Upper lobe of right lung (tissue), 1 donor: ENCODE data around the gene TTLL7. TPM values are rescaled to one million over a fixed set of nuclear protein-coding genes. Genes with fewer than 3 reads are reported as not detected.

Experiments
- ATAC-seq: fragments of 200-7000 bp; cut with Tn5 transposase; one replicate; pipeline ENCODE4 v1.9.1; 2020; ENCODE audit warnings: mild to moderate bottlenecking, moderate library complexity
- DNase-seq: peaks from one replicate; pipeline ENCODE4 v3.0.0-alpha.2; 2020
- H3K27ac ChIP-seq: fragments of 200-600 bp; one replicate; pipeline ENCODE4 v1.8.0; 2022
- H3K27me3 ChIP-seq: fragments of 200-600 bp; one replicate; pipeline ENCODE4 v1.8.0; 2022; ENCODE audit warnings: mild to moderate bottlenecking
- H3K36me3 ChIP-seq: fragments of 200-600 bp; one replicate; pipeline ENCODE4 v1.8.0; 2022
- H3K4me1 ChIP-seq: fragments of 200-600 bp; one replicate; pipeline ENCODE4 v1.8.0; 2022
- H3K4me3 ChIP-seq: fragments of 200-600 bp; one replicate; pipeline ENCODE4 v1.8.0; 2022; ENCODE audit warnings: mild to moderate bottlenecking
- H3K9me3 ChIP-seq: fragments of 200-600 bp; one replicate; pipeline ENCODE4 v1.8.0; 2022
- intact Hi-C: fragments of 100-400 bp; cut with DNase I; formaldehyde crosslinking; loops from one replicate; pipeline ENCODE4 v1.11.0; 2022
- total RNA-seq: library from RNA; stranded (reverse); fragmentation: NEBNext Ultra II Directional; extraction: Animal tissue kit (Norgen Biotek cat#: 25700); gene quantifications from one replicate; pipeline ENCODE4 v1.2.1, GENCODE V29; 2021
- TF ChIP-seq, protein P1 (sequence below): fragments of 200-600 bp; IDR thresholded peaks from one replicate; pipeline ENCODE4 v1.8.0; 2022; ENCODE audit warnings: antibody characterized with exemption
- donor health status: DM: no; HTN: yes; CAD: no; lungs with severe emphysema.

TTLL7 gene
- total RNA-seq, 1 donor from 2014 or later, result 16.2 TPM

DNA sequence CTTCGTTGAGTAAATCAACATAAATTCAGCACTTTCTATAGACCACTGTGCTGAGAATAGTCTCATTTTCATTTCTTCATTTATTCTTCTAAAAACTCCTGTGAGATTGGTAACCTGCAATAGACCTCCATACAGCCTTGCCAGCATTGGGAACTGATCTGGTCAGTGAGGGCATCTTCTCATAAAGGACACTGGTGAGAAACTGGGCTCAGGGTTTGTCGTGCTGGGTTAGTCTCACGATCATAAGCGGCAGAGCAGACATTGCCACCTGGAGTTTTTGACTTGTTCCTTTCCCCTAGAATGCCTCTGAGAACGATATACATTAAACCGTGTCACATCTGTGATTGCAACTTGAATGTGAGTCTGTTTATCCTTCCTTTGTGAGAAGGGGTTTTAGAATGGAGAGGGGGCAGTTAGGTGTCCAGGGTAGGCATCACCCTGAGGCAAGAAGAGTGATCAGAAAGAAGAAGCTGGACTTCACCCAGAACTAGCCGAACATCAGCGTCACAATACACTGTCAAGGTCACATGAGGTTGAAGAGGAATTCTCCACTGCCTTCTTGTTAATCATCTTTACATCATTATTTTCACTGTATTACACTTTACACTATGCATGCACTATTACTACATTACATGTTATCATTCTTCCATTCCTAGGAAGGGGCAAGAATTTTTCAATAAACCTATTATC lies 1.4 kb upstream of the TTLL7 start:
- Histone ChIP-seq H3K27ac (no peak overlapping the region), H3K27me3 (no peaks in the 10 kb centered on the region), H3K4me1 (no peaks in the 10 kb centered on the region), H3K9me3 (no peaks in the 10 kb centered on the region), H3K4me3 (no peak overlapping the region), H3K36me3 (no peaks in the 10 kb centered on the region)
- TF ChIP-seq, protein P1, sequence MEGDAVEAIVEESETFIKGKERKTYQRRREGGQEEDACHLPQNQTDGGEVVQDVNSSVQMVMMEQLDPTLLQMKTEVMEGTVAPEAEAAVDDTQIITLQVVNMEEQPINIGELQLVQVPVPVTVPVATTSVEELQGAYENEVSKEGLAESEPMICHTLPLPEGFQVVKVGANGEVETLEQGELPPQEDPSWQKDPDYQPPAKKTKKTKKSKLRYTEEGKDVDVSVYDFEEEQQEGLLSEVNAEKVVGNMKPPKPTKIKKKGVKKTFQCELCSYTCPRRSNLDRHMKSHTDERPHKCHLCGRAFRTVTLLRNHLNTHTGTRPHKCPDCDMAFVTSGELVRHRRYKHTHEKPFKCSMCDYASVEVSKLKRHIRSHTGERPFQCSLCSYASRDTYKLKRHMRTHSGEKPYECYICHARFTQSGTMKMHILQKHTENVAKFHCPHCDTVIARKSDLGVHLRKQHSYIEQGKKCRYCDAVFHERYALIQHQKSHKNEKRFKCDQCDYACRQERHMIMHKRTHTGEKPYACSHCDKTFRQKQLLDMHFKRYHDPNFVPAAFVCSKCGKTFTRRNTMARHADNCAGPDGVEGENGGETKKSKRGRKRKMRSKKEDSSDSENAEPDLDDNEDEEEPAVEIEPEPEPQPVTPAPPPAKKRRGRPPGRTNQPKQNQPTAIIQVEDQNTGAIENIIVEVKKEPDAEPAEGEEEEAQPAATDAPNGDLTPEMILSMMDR, result no peak
- no peak for ATAC-seq
- DNase-seq, result no peak
- intact Hi-C loops, result no loop called here

DNA sequence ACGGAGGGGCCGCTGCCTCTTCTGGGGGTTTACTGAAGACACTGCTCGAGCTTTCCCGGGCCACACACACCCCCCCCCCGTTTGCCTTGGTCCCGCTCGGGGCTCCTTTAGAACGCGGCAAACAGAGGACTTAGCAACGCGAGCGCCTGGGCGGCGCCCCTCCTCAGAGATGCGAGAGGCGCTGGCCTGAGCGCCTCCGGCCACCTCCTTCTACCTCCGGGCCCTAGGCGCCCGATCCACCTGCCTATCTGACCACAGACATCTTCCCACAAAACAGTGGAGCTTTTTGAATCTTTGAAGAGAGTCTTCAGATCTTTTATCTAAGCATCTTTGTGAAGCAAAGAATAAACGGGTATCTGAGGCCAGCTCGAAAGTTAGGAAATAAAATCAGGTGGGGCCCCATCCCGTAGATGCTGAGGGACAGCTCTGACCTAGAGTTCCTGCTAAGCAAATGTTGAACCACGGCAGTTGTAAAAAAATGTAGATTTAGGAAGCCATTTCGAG lies 436 bp upstream of the TTLL7 start:
- Histone ChIP-seq H3K36me3 (no peaks in the 10 kb centered on the region), H3K27me3 (no peaks in the 10 kb centered on the region), H3K9me3 (no peaks in the 10 kb centered on the region), H3K27ac (peak overlapping the region; percentile 80), H3K4me3 (peak overlapping the region; percentile 73), H3K4me1 (no peaks in the 10 kb centered on the region)
- DNase-seq (peak; percentile 88), ATAC-seq (peak; percentile 95)
- TF ChIP-seq, protein P1, result no peak
- intact Hi-C loops, result no loop called here

- H3K4me3 ChIP-seq, result peak overlapping the region; percentile 73
- no peaks in the 10 kb centered on the region for H3K9me3 ChIP-seq
- no peaks in the 10 kb centered on the region for H3K36me3 ChIP-seq
- H3K27ac ChIP-seq, result peak overlapping the region; percentile 80
- TF ChIP-seq, protein P1, result no peak
- no peaks in the 10 kb centered on the region for H3K4me1 ChIP-seq
- ATAC-seq (peak; percentile 51), DNase-seq (no peak)
- intact Hi-C loops, result no loop called here
- no peaks in the 10 kb centered on the region for H3K27me3 ChIP-seq
Measured at GRCh38 chr1:83998205-83998497, 781 bp downstream of the TTLL7 start.

- ATAC-seq (no peak), DNase-seq (no peak)
- TF ChIP-seq, protein P1, result no peak
- no peak overlapping the region for H3K4me3 ChIP-seq
- H3K4me1 ChIP-seq, result no peaks in the 10 kb centered on the region
- H3K9me3 ChIP-seq, result no peaks in the 10 kb centered on the region
- H3K27me3 ChIP-seq, result no peaks in the 10 kb centered on the region
- H3K36me3 ChIP-seq, result no peaks in the 10 kb centered on the region
- no peak overlapping the region for H3K27ac ChIP-seq
- intact Hi-C loops, result no loop called here
Measured at GRCh38 chr1:83997631-83998030, 1.3 kb downstream of the TTLL7 start.

DNA sequence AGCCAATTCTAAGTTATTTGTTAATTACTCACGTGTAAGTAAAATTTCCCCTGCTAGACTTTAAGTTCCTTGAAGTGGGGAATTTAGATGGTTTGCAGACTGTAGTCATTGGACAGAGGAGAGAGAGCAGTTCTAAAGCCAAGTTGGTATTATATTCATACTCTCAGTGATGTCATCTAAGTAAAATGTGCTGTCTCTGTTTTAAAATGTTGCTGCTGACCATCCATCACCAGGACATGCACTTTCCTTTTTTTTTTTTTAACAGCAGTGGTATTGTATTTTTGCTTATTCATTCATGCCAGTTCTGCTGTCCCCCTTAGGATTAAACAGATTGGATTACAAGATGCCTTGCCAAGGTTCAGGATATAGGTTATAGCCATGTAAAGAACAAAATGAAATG lies 2.3 kb downstream of the TTLL7 start:
- no peak overlapping the region for H3K4me3 ChIP-seq
- TF ChIP-seq, protein P1, result no peak
- DNase-seq (no peak), ATAC-seq (no peak)
- intact Hi-C loops, result no loop called here
- no peak overlapping the region for H3K27ac ChIP-seq
- H3K9me3 ChIP-seq, result no peaks in the 10 kb centered on the region
- H3K4me1 ChIP-seq, result no peaks in the 10 kb centered on the region
- no peaks in the 10 kb centered on the region for H3K36me3 ChIP-seq
- H3K27me3 ChIP-seq, result no peaks in the 10 kb centered on the region

- no peak overlapping the region for H3K4me3 ChIP-seq
- no peak overlapping the region for H3K27ac ChIP-seq
- DNase-seq (no peak), ATAC-seq (no peak)
- TF ChIP-seq, protein P1, result no peak
- no peaks in the 10 kb centered on the region for H3K4me1 ChIP-seq
- no peaks in the 10 kb centered on the region for H3K27me3 ChIP-seq
- H3K9me3 ChIP-seq, result no peaks in the 10 kb centered on the region
- H3K36me3 ChIP-seq, result no peaks in the 10 kb centered on the region
- intact Hi-C loops, result no loop called here
Measured at GRCh38 chr1:83996191-83996590, 2.7 kb downstream of the TTLL7 start.
